ENCODE results near the gene ZNF292.
"Not testable (repeated sequence)": the region's sequence is repeated elsewhere in the genome, so short reads cannot be mapped to it uniquely, and the experiment has no call there.

The ZNF292 gene

GRCh38 chr6:87281426-87281825 lies 126.1 kb downstream of the ZNF292 start:
- peak; percentile 7 for DNase-seq

GRCh38 chr6:87282743-87283142 lies 127.4 kb downstream of the ZNF292 start:
- no peak for DNase-seq

GRCh38 chr6:87283461-87283860 lies 128.1 kb downstream of the ZNF292 start:
- DNase-seq, result no peak

- DNase-seq, result no peak
These were observed 131.9 kb downstream of the ZNF292 start for GRCh38 chr6:87287251-87287650.

GRCh38 chr6:87289571-87289970 lies 134.2 kb downstream of the ZNF292 start:
- no peak for DNase-seq

GRCh38 chr6:87291883-87292282 lies 136.5 kb downstream of the ZNF292 start:
- peak; percentile 74 for DNase-seq

- DNase-seq, result no peak
These were observed 138.2 kb downstream of the ZNF292 start for GRCh38 chr6:87293526-87293925.

- no peak for DNase-seq
These were observed 141.8 kb downstream of the ZNF292 start for GRCh38 chr6:87297119-87297518.

GRCh38 chr6:87301277-87301676 lies 145.9 kb downstream of the ZNF292 start:
- not testable (repeated sequence) for DNase-seq

GRCh38 chr6:87308970-87309369 lies 153.6 kb downstream of the ZNF292 start:
- no peak for DNase-seq

GRCh38 chr6:87312860-87313259 lies 157.5 kb downstream of the ZNF292 start:
- DNase-seq, result no peak
